Osteocyte (in vitro differentiated cells): ENCODE data around the gene BAIAP2L2. TPM values are rescaled to one million over a fixed set of nuclear protein-coding genes. Genes with fewer than 3 reads are reported as not detected.

ENCODE experiments used
- DNase-seq: peaks from one replicate; pipeline ENCODE4 v3.0.0; 2021; ENCODE audit warnings: mixed read lengths; ENCODE audit not compliant: unreplicated experiment; ENCODE audit errors: extremely low spot score
- H3K27ac Mint-ChIP-seq: one replicate; pipeline ENCODE4 v1.8.0; 2021; ENCODE audit warnings: mild to moderate bottlenecking, mixed read lengths; ENCODE audit not compliant: unreplicated experiment
- H3K27me3 Mint-ChIP-seq: one replicate; pipeline ENCODE4 v1.8.0; 2021; ENCODE audit warnings: mixed read lengths; ENCODE audit not compliant: unreplicated experiment
- H3K36me3 Mint-ChIP-seq: one replicate; pipeline ENCODE4 v1.8.0; 2021; ENCODE audit warnings: mixed read lengths; ENCODE audit not compliant: unreplicated experiment
- H3K4me1 Mint-ChIP-seq: one replicate; pipeline ENCODE4 v1.8.0; 2021; ENCODE audit warnings: mixed read lengths; ENCODE audit not compliant: unreplicated experiment
- H3K4me3 Mint-ChIP-seq: one replicate; pipeline ENCODE4 v1.8.0; 2021; ENCODE audit warnings: mild to moderate bottlenecking, moderate library complexity, mixed read lengths; ENCODE audit not compliant: unreplicated experiment
- H3K9me3 Mint-ChIP-seq: one replicate; pipeline ENCODE4 v1.8.0; 2021; ENCODE audit warnings: mixed read lengths; ENCODE audit not compliant: unreplicated experiment
- total RNA-seq: library from RNA; stranded (reverse); gene quantifications from 2 replicates; pipeline ENCODE4 v1.2.1, GENCODE V29; 2021
- TF ChIP-seq, protein P1 (sequence below): fragments of 200-600 bp; sonication (generic); IDR thresholded peaks from 2 replicates; pipeline ENCODE4 v1.5.0; 2021; ENCODE audit warnings: antibody characterized with exemption, mild to moderate bottlenecking, moderate library complexity

Gene BAIAP2L2
- total RNA-seq, 1 donor from 2014 or later, result 0.48 TPM

DNA sequence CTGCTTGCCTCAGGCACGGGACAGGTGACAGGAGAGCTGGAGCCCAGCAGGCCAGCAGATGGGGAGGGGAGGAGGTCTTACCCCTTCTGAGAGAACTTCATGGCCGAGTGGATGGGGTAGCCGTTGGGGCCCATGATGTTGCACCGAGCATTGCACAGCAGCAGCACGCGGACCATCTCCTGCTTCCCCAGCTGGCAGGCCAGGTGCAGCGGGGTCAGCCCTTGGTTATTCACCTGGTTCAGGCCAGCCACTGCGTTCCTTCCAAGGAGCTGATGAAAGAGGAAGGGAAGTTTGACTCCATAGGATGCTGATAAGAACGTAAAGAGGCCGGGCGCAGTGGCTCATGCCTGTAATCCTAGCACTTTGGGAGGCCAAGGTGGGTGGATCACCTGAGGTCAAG lies 29.4 kb upstream of the BAIAP2L2 start:
- peaks cover 14% of the 10 kb centered on the region for H3K4me1 Mint-ChIP-seq
- TF ChIP-seq, protein P1, sequence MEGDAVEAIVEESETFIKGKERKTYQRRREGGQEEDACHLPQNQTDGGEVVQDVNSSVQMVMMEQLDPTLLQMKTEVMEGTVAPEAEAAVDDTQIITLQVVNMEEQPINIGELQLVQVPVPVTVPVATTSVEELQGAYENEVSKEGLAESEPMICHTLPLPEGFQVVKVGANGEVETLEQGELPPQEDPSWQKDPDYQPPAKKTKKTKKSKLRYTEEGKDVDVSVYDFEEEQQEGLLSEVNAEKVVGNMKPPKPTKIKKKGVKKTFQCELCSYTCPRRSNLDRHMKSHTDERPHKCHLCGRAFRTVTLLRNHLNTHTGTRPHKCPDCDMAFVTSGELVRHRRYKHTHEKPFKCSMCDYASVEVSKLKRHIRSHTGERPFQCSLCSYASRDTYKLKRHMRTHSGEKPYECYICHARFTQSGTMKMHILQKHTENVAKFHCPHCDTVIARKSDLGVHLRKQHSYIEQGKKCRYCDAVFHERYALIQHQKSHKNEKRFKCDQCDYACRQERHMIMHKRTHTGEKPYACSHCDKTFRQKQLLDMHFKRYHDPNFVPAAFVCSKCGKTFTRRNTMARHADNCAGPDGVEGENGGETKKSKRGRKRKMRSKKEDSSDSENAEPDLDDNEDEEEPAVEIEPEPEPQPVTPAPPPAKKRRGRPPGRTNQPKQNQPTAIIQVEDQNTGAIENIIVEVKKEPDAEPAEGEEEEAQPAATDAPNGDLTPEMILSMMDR, result no peak
- peak; percentile 72 for DNase-seq
- peaks cover 23% of the 10 kb centered on the region for H3K36me3 Mint-ChIP-seq
- H3K27me3 Mint-ChIP-seq, result no peaks in the 10 kb centered on the region
- no peak overlapping the region for H3K4me3 Mint-ChIP-seq
- no peak overlapping the region for H3K27ac Mint-ChIP-seq
- H3K9me3 Mint-ChIP-seq, result no peaks in the 10 kb centered on the region

DNA sequence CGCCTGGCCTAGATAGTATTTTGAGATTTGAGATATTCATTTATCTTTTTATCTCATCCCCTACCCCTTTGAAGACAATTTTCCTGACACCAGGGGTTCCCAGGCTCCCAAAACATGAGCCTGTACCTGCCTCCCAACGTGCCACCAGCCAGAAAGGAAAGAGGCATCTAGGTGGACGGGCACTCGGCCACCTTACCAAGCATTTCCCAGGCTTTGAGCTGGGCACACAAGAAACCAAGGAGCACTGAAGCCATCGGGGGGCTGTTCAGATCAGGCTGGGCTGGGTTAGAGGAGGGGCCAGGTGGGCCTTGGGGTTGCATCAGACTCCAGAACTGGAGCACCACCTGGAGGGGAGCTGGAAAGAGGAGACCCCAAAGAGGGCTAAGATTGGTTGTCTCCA lies 28.5 kb upstream of the BAIAP2L2 start:
- Mint-ChIP-seq H3K4me1 (peaks cover 14% of the 10 kb centered on the region), H3K27ac (no peak overlapping the region), H3K27me3 (no peaks in the 10 kb centered on the region), H3K9me3 (no peaks in the 10 kb centered on the region), H3K36me3 (peaks cover 25% of the 10 kb centered on the region), H3K4me3 (no peak overlapping the region)
- TF ChIP-seq, protein P1, result no peak
- no peak for DNase-seq

DNA sequence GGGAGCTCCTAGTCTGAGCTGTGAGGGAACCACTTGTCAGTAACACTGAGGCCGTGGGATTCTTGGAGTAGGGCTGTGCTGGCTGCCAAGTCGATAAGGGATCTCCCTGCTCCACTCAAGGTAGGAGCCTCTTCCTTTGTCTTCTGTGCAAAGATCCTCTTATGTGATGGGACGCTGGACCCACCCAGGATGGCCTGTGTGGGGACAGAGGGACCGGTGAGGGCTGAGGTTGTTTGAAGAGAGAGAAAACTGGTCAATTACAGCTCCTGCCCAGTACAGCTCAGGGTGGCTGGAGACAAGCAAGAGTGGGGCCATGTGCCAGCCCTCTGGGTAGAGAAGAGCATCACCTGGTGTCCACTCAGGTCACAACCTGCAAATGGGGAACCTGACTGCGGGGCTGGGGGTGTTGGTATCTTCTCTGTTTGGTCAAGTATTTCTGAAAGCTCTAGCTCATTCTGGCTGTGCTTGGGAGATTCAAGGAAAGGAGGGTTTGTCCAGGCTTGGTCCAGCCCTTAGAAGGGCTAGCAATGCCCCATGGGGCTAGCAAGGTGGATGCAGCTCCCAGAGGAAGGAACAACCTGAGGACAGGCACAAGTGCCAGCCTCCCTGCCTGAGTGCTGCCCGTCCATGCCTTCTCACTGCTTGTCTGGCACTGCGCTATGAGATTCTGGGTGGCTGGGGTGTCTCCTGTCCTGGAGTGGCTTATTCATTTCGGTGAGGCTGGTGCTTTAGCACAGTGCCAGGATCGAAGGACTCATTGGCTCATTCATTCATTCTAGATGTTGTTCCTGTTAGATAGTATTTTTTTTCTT lies 27.6 kb upstream of the BAIAP2L2 start:
- peaks cover 22% of the 10 kb centered on the region for H3K36me3 Mint-ChIP-seq
- no peaks in the 10 kb centered on the region for H3K27me3 Mint-ChIP-seq
- no peak overlapping the region for H3K27ac Mint-ChIP-seq
- H3K9me3 Mint-ChIP-seq, result no peaks in the 10 kb centered on the region
- TF ChIP-seq, protein P1, result no peak
- H3K4me1 Mint-ChIP-seq, result peaks cover 9% of the 10 kb centered on the region
- no peak overlapping the region for H3K4me3 Mint-ChIP-seq
- DNase-seq, result peak; percentile 65

DNA sequence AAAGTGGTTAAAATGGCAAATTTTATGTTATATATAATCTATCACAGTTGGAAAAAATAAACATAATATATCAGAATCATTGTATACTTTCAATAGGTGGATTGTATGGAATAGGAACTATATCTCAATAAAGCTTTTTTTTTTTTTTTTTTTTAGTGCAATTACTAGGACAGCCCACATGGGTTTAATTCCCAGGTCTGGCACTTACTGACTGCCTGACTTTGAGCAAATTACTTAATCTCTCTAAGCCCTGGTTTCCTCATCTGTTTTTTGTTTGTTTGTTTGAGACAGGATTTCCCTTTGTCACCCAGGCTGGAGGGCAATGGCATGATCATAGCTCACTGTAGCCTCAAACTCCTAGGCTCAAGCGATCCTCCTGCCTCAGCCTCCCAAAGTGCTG lies 26.1 kb upstream of the BAIAP2L2 start:
- Mint-ChIP-seq H3K27me3 (no peaks in the 10 kb centered on the region), H3K4me1 (peaks cover 9% of the 10 kb centered on the region), H3K36me3 (peaks cover 27% of the 10 kb centered on the region), H3K4me3 (no peak overlapping the region), H3K9me3 (no peaks in the 10 kb centered on the region), H3K27ac (no peak overlapping the region)
- DNase-seq, result no peak
- TF ChIP-seq, protein P1, result no peak

DNA sequence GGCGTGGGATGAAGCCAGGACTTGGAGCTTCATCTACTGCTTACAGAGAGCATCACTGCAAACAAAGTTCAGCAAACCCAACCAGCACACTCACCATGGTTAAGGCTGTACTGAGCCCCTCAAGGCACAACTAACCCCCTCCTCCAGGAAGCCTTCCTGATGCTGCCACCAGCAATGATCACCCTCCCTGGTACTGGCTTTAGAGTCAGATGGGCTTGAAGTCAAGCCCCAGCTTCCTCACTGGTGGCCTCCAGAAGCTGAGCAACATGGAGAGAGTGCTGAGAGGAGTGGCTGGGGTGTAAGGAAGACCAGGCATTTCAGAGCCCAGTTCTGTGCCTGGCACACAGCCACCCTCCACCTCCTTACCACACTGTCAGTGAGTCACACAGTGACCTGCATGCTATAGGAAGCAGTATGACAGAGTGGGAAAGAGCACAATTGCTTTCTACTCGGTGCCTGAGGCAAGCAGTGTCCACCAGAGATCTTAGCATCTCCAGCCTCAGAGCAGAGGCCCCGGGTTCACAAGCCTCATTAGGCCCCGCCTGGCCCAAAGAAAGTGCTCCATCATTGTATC lies 24.7 kb upstream of the BAIAP2L2 start:
- Mint-ChIP-seq H3K27ac (peak overlapping the region; percentile 31), H3K36me3 (peaks cover 27% of the 10 kb centered on the region), H3K27me3 (no peaks in the 10 kb centered on the region), H3K9me3 (no peaks in the 10 kb centered on the region), H3K4me3 (no peak overlapping the region), H3K4me1 (peaks cover 12% of the 10 kb centered on the region)
- TF ChIP-seq, protein P1, result no peak
- DNase-seq, result peak; percentile 77
